ENCODE data around the gene MLLT10. TPM values are rescaled to one million over a fixed set of nuclear protein-coding genes. Genes with fewer than 3 reads are reported as not detected.

MLLT10 gene
- total RNA-seq, 4 donors from 2014 or later = 33.4 to 58.1 (median 43.6) TPM

DNA sequence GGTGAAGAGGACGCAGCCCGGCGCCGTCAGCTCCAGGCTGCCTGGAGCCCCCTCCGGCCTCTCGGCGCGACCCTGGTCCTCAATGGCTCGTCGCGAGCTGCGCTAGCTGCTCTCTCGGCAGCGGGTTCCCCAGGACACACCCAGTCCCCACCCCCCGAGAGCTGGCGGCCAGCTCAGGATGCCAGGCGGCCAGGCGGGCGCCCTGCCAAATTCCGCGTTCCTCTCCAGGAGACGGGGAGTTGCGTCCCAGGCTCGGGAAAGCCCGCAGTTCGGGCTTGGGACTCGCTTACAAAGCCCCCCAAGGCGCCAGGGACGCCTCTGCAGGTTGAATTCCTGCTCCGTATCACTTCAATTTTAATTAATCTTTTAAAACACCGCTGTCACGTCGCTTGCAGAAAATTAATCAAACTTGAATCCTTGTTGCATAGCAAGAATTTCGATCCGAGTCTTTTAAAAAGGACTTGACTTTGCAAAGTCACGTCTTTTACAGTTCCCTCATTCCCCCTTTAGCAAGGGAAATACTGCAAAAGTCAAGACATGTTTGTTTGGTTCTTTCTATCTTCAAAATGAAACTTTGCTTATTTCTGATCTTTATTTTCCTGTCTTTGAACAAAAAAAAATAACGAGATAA lies 36.7 kb upstream of the MLLT10 start:
- DNase-seq (ENCODE audit: low spot score) (peak; percentile 81), ATAC-seq (ENCODE audit: low FRiP score) (peak; percentile 46)
- TF ChIP-seq, protein P1, sequence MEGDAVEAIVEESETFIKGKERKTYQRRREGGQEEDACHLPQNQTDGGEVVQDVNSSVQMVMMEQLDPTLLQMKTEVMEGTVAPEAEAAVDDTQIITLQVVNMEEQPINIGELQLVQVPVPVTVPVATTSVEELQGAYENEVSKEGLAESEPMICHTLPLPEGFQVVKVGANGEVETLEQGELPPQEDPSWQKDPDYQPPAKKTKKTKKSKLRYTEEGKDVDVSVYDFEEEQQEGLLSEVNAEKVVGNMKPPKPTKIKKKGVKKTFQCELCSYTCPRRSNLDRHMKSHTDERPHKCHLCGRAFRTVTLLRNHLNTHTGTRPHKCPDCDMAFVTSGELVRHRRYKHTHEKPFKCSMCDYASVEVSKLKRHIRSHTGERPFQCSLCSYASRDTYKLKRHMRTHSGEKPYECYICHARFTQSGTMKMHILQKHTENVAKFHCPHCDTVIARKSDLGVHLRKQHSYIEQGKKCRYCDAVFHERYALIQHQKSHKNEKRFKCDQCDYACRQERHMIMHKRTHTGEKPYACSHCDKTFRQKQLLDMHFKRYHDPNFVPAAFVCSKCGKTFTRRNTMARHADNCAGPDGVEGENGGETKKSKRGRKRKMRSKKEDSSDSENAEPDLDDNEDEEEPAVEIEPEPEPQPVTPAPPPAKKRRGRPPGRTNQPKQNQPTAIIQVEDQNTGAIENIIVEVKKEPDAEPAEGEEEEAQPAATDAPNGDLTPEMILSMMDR (IDR thresholded peaks at IDR 0.05) = no peak

DNA sequence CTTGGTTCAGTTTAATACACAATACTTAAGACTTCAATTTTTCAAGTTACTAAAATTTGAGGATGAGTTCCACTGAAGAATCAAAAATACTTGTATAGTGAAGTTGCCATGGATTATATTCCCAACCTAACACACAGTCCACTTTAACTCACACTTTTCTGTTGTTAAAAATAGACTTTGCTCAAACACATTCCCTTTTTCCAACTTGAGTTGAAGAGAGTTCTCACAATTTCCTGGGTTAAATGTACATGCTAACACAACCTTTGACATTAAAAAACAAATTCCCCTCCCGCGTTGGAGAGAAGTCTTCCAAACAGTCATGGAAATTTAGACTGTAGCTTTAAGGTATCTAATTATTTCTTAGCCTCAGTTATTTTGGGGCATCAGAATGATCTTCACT lies 35.7 kb upstream of the MLLT10 start:
- TF ChIP-seq, protein P1 (IDR thresholded peaks at IDR 0.05) = no peak
- no peak for DNase-seq (ENCODE audit: low spot score)
- ATAC-seq (ENCODE audit: low FRiP score) = no peak

DNA sequence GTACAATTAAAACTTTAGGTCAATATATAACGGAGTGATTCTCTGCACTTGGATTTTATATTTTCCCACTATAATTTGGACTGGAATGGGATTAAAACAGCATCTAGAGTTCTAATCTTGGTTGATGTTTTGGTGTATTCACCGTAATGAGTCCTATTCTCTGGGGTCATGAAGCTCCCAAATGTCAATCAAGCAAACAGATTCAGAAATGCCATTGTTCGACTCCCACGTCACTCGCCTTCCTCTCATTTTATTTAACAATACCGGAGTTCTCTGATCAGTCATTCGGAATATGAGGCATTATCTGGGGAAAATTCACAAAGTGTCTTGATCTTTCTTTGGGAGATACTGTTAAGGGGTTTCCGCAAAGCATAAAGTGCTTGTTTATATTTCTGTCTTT lies 35.0 kb upstream of the MLLT10 start:
- TF ChIP-seq, protein P1 (IDR thresholded peaks at IDR 0.05) = no peak
- no peak for DNase-seq (ENCODE audit: low spot score)
- ATAC-seq (ENCODE audit: low FRiP score) = no peak

DNA sequence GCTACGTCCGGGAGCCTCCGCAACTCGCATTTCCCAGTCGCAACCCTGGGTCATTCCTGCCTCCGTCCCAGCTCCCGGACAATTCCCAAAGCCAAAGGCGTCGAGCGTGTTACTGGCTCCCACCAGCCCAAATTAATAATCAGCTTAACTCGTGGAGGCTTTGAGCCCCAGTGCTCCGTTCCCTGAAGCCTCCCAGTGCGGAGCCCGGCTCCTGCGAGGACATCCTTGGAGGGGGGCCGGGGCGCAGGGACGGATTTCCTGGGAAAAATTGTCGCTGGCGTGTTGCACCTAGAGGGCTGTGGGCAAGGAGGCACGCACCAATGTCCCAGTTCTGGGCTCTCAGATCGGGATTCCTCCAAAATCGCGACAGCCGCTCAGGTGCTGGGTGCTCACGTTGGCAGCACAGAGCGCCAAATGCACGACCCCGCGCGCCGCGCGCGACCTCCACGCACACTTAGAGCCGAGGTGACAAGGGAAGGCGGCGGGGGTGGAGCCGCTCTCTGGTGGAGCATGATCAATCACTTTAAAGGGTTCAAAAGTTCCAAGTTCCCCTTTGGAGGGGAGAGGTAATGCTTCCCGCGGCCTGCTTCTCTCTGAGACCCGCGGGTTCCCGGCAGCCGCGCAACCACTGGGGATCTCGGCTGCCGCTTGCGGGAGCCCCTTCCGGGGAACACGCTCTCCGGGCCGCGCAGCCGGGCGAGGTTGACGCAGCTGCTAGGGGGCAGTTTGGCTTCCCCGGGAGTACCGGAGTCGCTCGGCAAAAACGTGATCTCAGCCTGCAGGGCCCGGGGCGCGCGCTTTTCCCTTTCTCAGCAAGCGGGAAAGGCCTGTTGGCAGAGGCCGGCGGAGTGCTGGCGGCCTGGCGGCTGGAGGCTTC lies 34.1 kb upstream of the MLLT10 start:
- ATAC-seq (ENCODE audit: low FRiP score) (no peak), DNase-seq (ENCODE audit: low spot score) (no peak)
- TF ChIP-seq, protein P1 (IDR thresholded peaks at IDR 0.05) = no peak

DNA sequence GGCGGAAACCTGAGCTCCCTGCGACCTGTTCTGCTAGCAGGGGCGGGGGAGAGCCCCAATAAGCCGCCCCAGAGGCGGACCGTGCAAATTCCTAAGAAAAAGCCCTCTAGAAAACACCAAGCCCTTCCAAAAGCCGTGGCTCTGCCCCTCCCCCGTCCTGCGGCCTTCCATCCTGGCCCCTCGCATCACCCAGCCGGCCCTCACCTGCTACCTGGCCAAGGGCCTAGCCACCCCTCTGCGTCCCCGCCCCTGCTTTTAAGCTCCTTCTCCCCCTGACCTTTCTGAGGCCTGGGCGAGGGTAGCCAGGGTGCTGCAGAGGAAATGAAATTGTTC lies 33.5 kb upstream of the MLLT10 start:
- no peak for ATAC-seq (ENCODE audit: low FRiP score)
- TF ChIP-seq, protein P1 (IDR thresholded peaks at IDR 0.05) = no peak
- DNase-seq (ENCODE audit: low spot score) = no peak

DNA sequence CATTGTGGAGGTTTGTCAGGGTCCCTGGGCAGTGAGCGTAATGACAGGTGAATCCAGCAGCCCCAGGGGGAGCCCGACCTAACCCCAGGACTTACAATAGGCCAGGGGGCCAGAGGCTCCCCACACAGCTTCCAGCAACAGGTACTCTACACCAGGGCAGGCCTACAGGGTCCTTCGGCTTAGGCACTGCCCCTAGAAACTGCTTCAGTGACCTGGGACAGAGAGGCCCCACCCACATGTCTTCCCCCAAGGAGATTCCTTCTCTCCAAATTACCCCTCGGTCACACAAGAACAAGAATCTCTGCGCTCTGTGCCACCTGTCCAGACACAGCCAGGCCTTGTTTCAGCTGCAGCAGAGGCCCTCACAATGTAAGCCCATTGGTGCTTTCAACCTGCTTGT lies 32.9 kb upstream of the MLLT10 start:
- DNase-seq (ENCODE audit: low spot score) (no peak), ATAC-seq (ENCODE audit: low FRiP score) (no peak)
- TF ChIP-seq, protein P1 (IDR thresholded peaks at IDR 0.05) = no peak

All from omental fat pad (tissue), 4 donors.